GM18520 (cell line): ENCODE results near the gene CAPN7.

ENCODE experiments used
- ATAC-seq: cut with Tn5 transposase; IDR thresholded peaks from one replicate; pipeline ENCODE4 v1.9.1; 2021; ENCODE audit not compliant: unreplicated experiment

CAPN7 gene

DNA sequence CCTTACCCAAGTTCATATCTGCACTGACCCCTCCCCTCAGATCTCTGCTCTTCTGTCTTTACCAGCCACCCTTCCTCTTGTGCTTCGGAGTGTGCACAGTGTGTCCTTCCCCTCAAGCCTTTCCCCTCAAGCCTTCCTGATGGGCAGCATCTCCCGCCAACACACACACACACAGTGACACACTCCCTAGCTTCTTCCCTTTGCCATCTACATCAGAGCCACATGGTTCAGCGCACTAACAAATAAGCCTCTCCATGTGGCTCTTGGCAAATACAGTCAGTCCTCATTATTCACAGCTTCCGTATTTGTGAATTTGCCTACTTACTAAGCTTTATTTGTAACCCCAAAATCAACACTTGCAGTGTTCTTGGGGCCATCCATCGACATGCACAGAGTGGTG is 88.9 kb downstream of the CAPN7 start:
- ATAC-seq = no peak

DNA sequence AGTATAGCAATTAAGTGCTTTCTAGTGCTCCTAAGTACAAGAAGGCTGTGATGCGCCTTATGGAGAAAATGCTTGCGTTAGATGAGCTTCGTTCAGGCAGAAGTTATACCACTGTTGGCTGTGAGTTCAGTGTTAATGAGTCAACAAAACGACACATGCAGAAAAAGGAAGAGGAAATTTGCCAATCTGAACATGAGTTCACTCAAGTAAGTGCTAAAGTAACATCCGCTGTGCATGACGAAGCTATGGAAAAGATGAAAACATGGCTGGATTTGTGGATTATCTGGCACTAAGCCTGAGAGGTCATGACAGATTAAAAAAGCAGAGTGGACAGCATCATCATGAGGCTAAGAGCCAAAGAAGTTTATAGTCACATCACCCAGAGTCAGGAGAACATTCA is 89.5 kb downstream of the CAPN7 start:
- ATAC-seq = no peak

DNA sequence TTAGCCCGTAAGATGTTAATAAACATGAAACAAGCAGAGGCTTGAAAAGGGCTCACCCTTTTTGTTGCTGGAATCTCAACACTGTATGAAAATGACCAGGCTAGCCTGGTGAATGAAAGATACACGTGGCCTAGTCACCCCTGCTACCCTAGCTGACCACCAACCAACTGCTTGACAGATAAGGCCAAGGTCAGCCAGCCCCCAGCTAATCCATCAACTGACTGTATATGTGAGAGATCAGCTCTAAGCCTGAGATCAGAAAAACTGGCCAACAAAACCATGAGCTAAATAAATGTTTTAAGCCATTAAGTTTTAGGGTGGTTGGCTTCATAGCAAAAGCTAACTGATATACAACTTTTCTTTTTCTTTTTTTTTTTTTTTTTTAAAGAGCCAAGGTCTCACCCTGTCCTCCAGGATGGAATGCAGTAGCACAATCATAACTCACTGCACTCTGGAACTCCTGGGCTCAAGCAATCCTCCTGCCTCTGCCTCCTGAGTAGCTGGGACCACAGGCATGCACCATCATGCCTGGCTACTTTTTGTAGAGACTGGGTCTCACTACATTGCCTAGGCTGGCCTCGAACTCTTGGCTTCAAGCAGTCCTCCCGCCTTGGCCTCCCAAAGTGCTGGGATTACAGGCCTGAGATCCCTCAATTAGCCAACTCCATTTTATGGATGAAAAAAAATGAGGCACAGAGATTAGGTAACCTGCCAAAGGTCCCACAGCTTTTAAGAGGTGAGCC is 91.7 kb downstream of the CAPN7 start:
- no peak for ATAC-seq

DNA sequence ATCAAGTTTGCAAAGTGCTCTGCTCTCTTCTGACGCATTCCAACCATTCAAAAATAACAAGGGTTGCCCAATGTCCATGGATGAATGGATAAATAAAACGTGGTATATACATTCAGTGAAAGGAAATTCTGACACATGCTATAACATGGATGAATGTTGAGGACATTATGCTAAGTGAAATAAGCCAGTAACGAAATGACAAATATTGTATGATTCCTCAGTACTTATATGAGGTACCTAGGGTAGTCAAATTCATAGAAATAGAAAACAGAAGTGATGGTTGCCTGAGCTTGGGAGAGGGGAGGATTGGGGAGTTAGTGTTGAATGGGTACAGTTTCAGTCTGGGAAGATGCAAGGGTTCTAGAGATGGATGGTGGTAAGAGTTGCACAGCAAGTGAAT is 92.5 kb downstream of the CAPN7 start:
- no peak for ATAC-seq

DNA sequence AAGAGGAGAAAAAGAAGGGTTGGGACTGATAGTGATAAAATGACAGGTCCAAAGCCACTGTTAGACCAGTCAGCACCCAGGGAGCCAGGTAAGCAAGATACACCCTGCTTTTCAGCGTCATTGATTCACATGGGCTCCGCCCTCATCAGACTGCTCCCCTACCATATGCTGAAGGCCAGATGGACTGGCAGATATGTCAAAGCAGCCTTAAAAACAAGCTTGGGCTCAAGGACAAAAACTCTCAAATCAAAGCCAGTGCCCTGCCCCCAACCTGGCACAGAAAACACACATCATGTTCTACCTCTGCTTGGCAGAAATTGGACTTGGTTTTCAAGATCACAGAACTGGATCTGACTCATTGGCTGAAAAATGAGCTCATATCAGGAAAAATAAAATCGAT is 93.0 kb downstream of the CAPN7 start:
- no peak for ATAC-seq

DNA sequence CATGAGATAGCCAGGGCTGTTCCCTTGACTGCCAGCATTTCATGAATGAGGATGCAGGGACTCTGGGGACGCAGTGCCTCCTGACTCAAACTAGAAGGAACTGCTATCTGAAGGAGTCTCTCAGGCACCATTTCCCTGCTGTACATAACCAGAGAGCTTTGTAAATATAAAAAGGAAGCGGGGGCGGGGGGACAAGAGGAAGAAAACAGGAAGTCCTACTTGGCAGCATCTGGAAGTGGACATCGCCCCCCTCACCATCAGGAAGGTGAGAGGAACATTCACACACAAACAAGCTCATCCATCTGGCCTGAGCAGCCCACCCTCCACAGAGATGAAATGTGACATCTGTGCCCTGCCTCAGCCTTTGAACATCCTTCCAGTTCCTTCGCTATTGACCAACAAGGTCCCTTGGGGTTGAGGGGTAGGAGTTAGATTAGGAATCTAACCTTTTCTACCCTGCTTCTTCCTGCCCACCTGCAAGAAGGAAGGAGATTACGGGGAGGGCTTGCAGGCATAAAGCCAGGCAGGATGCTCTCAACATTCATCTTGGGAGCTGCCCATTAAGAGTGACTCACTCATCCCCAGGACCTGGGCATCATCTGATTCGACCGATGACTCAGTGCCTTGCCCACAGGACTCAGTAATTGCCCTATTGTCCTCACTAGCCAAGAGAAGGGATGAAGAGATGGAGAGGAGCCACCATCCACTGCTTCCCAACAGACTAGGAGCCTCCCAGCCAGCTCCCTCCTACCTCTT is 94.5 kb downstream of the CAPN7 start:
- no peak for ATAC-seq

DNA sequence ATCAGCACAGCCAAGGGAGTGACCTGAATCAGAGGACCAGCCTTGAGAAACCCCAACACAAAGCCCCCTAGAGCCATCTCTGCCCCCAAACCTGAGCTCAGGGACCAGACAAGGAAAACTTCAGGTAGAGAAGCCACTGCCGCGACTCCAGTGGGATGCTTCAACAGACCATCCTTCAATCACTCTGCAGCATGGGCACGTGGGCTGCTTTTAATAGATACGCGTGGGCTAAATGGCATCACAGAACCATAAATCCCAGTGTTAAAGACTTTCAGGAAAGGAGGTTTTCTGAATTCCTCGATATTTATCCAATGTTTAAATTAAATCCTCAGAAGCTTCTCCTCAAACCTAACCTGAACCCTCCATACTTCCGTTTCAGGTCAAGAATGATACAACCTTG is 95.7 kb downstream of the CAPN7 start:
- ATAC-seq = no peak
